Smooth muscle cell (in vitro differentiated cells): ENCODE results near the gene MTFP1. TPM values are rescaled to one million over a fixed set of nuclear protein-coding genes. Genes with fewer than 3 reads are reported as not detected.

ENCODE experiments used
- DNase-seq: peaks from one replicate; lab custom pipeline; 2025; ENCODE audit not compliant: unreplicated experiment; lab: John Stamatoyannopoulos, UW
- H2AFZ ChIP-seq: fragments of 200-600 bp; sonication (generic); 2 replicates; pipeline ENCODE4 v1.6.0; 2016; ENCODE audit warnings: antibody characterized with exemption, low read depth, mild to moderate bottlenecking
- H3F3A ChIP-seq: fragments of 200-600 bp; sonication (generic); 2 replicates; pipeline ENCODE4 v1.6.0; 2017; ENCODE audit warnings: antibody characterized with exemption, low read depth
- H3K27ac ChIP-seq: fragments of 200-600 bp; sonication (generic); 2 replicates; pipeline ENCODE4 v1.5.1; 2016; ENCODE audit warnings: low read depth, mild to moderate bottlenecking
- H3K27me3 ChIP-seq: fragments of 200-600 bp; sonication (generic); 2 replicates; pipeline ENCODE4 v1.6.1; 2016; ENCODE audit warnings: low read depth, mild to moderate bottlenecking
- H3K36me3 ChIP-seq: fragments of 200-600 bp; sonication (generic); 2 replicates; pipeline ENCODE4 v1.5.1; 2016; ENCODE audit warnings: low read depth
- H3K4me1 ChIP-seq: fragments of 200-600 bp; sonication (generic); 2 replicates; pipeline ENCODE4 v1.5.1; 2016; ENCODE audit warnings: low read depth
- H3K4me2 ChIP-seq: fragments of 200-600 bp; sonication (generic); 2 replicates; pipeline ENCODE4 v1.6.0; 2016; ENCODE audit warnings: mild to moderate bottlenecking
- H3K4me3 ChIP-seq: fragments of 200-600 bp; sonication (generic); 2 replicates; pipeline ENCODE4 v1.5.1; 2016; ENCODE audit warnings: mild to moderate bottlenecking
- H3K79me2 ChIP-seq: fragments of 200-600 bp; sonication (generic); 2 replicates; pipeline ENCODE4 v1.6.0; 2016; ENCODE audit warnings: low read depth, mild to moderate bottlenecking
- H3K9ac ChIP-seq: fragments of 200-600 bp; sonication (generic); 2 replicates; pipeline ENCODE4 v1.6.0; 2016; ENCODE audit warnings: low read depth
- H3K9me3 ChIP-seq: fragments of 200-600 bp; sonication (generic); replicated peaks from 2 replicates; pipeline ENCODE4 v1.5.1; 2016; ENCODE audit warnings: low read depth
- H4K20me1 ChIP-seq: fragments of 200-600 bp; sonication (generic); 2 replicates; pipeline ENCODE4 v1.6.0; 2016; ENCODE audit warnings: low read depth
- CTCF ChIP-seq: fragments of 200-600 bp; sonication (generic); IDR thresholded peaks from 2 replicates; pipeline ENCODE4 v1.5.1; 2017; ENCODE audit warnings: borderline replicate concordance, mild to moderate bottlenecking, antibody characterized with exemption; ENCODE audit not compliant: insufficient read depth, poor library complexity, severe bottlenecking
- WGBS: methylation state at CpG from one replicate; pipeline ENCODE4 v1.1.7; 2016; ENCODE audit warnings: low lambda C conversion rate; 5-methylcytosine and 5-hydroxymethylcytosine counted together
- polyA plus RNA-seq: library from polyadenylated mRNA; unstranded; fragments of >200 nt; fragmentation: Nextera tagmentation; extraction: Ambion mirVana; gene quantifications from 2 replicates; pipeline ENCODE4 v1.2.1, GENCODE V29; 2016
- total RNA-seq: library from RNA; depleted of rRNA; stranded (reverse); fragments of >200 nt; gene quantifications from 2 replicates; pipeline ENCODE4 v1.2.3, GENCODE V29; 2014

The MTFP1 gene
- total and polyA plus RNA-seq, 2 experiments from 2014 or later, result 14.4 to 30.9 TPM

- no peak overlapping the region for H3K4me2 ChIP-seq
- no peak overlapping the region for H3K4me3 ChIP-seq
- no peak overlapping the region for H3K27ac ChIP-seq
- peaks cover 3% of the 10 kb centered on the region for H3F3A ChIP-seq
- no peaks in the 10 kb centered on the region for H4K20me1 ChIP-seq
- no peak for TF ChIP-seq CTCF
- no peak overlapping the region for H3K9ac ChIP-seq
- H3K4me1 ChIP-seq, result no peaks in the 10 kb centered on the region
- 89% methylated on average over 5 of the region's 5 CpGs for WGBS
- no peak for DNase-seq
- no peaks in the 10 kb centered on the region for H3K79me2 ChIP-seq
- no peaks in the 10 kb centered on the region for H3K27me3 ChIP-seq
- H2AFZ ChIP-seq, result no peak overlapping the region
- no peaks in the 10 kb centered on the region for H3K36me3 ChIP-seq
- no peaks in the 10 kb centered on the region for H3K9me3 ChIP-seq
Measured at GRCh38 chr22:30413745-30414524, 11.6 kb upstream of the MTFP1 start.

- whole genome bisulfite sequencing, result 92% methylated on average over 4 of the region's 4 CpGs
- no peak for TF ChIP-seq CTCF
Measured at GRCh38 chr22:30414525-30415047, 11.0 kb upstream of the MTFP1 start.

GRCh38 chr22:30416403-30416802, 9.2 kb upstream of the MTFP1 start:
- H3K27ac ChIP-seq, result peak overlapping the region; percentile 34

More at GRCh38 chr22:30414525-30415047, 11.0 kb upstream of the MTFP1 start:
- H3K79me2 ChIP-seq, result no peaks in the 10 kb centered on the region
- DNase-seq, result no peak
- no peak overlapping the region for H3K9ac ChIP-seq
- no peaks in the 10 kb centered on the region for H3K36me3 ChIP-seq
- H3K27ac ChIP-seq, result no peak overlapping the region
- no peaks in the 10 kb centered on the region for H4K20me1 ChIP-seq
- no peaks in the 10 kb centered on the region for H3F3A ChIP-seq
- H3K9me3 ChIP-seq, result no peaks in the 10 kb centered on the region
- H3K4me2 ChIP-seq, result no peak overlapping the region
- no peak overlapping the region for H3K4me3 ChIP-seq
- no peaks in the 10 kb centered on the region for H3K27me3 ChIP-seq
- no peak overlapping the region for H2AFZ ChIP-seq
- H3K4me1 ChIP-seq, result no peaks in the 10 kb centered on the region

More at GRCh38 chr22:30416403-30416802, 9.2 kb upstream of the MTFP1 start:
- no peak for TF ChIP-seq CTCF
- Histone ChIP-seq H3K4me3 (no peak overlapping the region), H3K4me2 (no peak overlapping the region), H3K4me1 (peaks cover 7% of the 10 kb centered on the region), H3F3A (peaks cover 1% of the 10 kb centered on the region), H3K79me2 (no peaks in the 10 kb centered on the region), H3K9me3 (no peaks in the 10 kb centered on the region), H3K27me3 (no peaks in the 10 kb centered on the region), H2AFZ (no peak overlapping the region), H3K36me3 (no peaks in the 10 kb centered on the region), H4K20me1 (no peaks in the 10 kb centered on the region), H3K9ac (no peak overlapping the region)
- DNase-seq, result no peak
- WGBS, result 47% methylated on average over 2 of the region's 2 CpGs
